Lower leg skin (tissue), 3 donors: ENCODE results near the gene DAND5.

Source experiments
- CTCF ChIP-seq, 3 donors: fragments of 450-650 bp; IDR thresholded peaks; one replicate each; pipeline ENCODE4 v1.5.1; 2016; ENCODE audit warnings: antibody characterized with exemption in 3 of 3, mild to moderate bottlenecking in 3 of 3, moderate library complexity in 2 of 3
- POLR2A ChIP-seq, 2 donors: fragments of 450-650 bp; IDR thresholded peaks; one replicate each; pipeline ENCODE4 v1.6.1; 2016 to 2017; ENCODE audit warnings: antibody characterized with exemption in 2 of 2, mild to moderate bottlenecking in 1 of 2, moderate library complexity in 1 of 2

GRCh38 chr19:13008926-13009787, 39.8 kb downstream of the DAND5 start:
- TF ChIP-seq CTCF (IDR thresholded peaks at IDR 0.05) = no peak
- no peak for TF ChIP-seq POLR2A (IDR thresholded peaks at IDR 0.05)
